ENCODE measurements around the gene LPAR2.
A peak's percentile ranks its signal among the peaks of the same experiment; 100 is the strongest.

The LPAR2 gene

DNA sequence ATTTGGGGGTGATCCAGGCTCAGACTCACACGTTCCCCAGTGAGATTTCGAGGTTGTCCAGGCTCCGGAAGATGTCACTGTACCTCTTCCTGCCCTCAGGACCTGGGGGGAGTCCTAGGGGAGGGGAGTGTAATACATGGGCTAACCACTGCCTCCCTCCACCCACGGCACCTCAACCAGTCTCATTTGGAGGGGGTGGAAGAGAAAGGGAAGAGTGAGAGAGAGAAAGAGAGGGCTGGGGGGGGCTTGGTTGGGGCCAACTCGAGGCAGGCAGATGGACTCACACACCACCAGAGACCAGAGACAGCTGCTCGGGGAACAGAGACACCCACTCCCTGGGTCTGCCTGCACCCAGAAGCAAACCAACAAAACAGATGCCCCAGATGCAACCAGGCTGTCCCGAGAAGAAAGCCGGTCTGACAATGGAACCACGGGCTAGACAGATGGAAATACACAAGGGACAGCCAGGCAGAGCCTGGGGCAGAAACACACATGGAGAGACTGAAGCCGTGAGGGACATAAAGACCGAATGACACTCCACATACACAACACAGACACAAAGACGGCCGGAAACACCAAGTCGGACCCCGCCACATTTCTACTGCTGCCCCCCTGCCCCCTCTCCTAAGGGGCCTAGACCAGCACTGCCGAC lies 14.6 kb upstream of the LPAR2 start:
- Histone ChIP-seq H2AFZ (ENCODE audit: low read depth, low read length, severe bottlenecking) (no peak overlapping the region), H3K36me3 (ENCODE audit: low read length) (no peaks in the 10 kb centered on the region)

DNA sequence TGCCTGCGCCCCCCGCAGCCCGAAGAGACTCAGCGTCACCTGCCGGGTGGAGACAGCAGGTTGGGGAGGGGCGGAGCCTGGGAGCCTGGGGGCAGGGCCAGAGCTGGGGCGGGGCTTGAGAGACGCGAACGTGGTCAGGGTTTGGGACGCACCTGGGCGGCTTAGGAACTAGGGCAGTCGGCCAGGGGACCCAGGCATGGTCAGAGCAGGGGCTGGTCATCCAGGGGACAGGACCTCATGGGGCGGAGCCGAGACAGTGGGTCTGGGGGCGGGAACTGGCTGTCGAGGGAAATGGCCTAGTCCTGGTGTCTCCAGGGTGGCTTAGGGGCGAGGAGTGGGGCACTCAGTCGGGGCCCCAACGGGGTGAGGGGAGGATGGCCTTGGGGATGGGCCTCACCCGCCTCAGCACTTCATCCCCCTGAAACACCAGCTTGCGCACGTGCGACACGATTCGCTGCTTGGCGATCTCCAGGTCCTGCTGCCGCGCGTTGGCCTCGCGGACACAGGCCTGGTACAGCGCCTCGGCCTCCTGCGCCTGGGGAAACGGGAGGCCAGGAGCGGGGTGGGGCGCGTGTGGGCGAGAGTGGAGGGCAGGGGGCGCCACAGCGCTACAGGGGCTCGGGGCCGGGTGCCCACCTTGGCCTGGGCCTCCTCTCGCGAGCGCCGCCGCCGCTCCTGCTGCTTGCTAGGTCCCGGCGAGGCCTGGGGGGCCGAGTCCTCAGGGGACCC lies 9.7 kb upstream of the LPAR2 start:
- H3K36me3 ChIP-seq (ENCODE audit: low read length), result 0 out of 2 replicates have a peak, but pooled peaks cover 3% of the 10 kb centered on the region
- no peak overlapping the region for H3K27ac ChIP-seq (ENCODE audit: low read depth, low read length)
- TF ChIP-seq, protein P1, sequence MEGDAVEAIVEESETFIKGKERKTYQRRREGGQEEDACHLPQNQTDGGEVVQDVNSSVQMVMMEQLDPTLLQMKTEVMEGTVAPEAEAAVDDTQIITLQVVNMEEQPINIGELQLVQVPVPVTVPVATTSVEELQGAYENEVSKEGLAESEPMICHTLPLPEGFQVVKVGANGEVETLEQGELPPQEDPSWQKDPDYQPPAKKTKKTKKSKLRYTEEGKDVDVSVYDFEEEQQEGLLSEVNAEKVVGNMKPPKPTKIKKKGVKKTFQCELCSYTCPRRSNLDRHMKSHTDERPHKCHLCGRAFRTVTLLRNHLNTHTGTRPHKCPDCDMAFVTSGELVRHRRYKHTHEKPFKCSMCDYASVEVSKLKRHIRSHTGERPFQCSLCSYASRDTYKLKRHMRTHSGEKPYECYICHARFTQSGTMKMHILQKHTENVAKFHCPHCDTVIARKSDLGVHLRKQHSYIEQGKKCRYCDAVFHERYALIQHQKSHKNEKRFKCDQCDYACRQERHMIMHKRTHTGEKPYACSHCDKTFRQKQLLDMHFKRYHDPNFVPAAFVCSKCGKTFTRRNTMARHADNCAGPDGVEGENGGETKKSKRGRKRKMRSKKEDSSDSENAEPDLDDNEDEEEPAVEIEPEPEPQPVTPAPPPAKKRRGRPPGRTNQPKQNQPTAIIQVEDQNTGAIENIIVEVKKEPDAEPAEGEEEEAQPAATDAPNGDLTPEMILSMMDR (IDR thresholded peaks at IDR 0.05; ENCODE audit: insufficient read depth, low read length, poor library complexity, severe bottlenecking), result no peak
- TF ChIP-seq EZH2phosphoT487 (conservative IDR thresholded peaks at IDR 0.05; ENCODE audit: low read length), result no peak
- H3K9me2 ChIP-seq (replicated peaks; ENCODE audit: insufficient read depth, low read length), result no peaks in the 10 kb centered on the region
- H2AFZ ChIP-seq (ENCODE audit: low read depth, low read length, severe bottlenecking), result no peak overlapping the region
- no peak overlapping the region for H3K9ac ChIP-seq (ENCODE audit: low read length)
- H3K4me3 ChIP-seq (ENCODE audit: insufficient read depth, low read length, poor library complexity, severe bottlenecking), result no peak overlapping the region
- no peaks in the 10 kb centered on the region for H4K20me1 ChIP-seq (ENCODE audit: low read depth, low read length)
- no peaks in the 10 kb centered on the region for H3K9me3 ChIP-seq (ENCODE audit: insufficient read depth, low read length)
- H3K79me2 ChIP-seq (ENCODE audit: insufficient read depth, low read length), result peaks cover 14% of the 10 kb centered on the region
- no peaks in the 10 kb centered on the region for H3F3A ChIP-seq (ENCODE audit: insufficient read depth)
- no peaks in the 10 kb centered on the region for H3K27me3 ChIP-seq (ENCODE audit: low read length)
- no peak overlapping the region for H3K4me2 ChIP-seq (ENCODE audit: low read depth, low read length, poor library complexity, severe bottlenecking)

More for the DNA sequence above, 14.6 kb upstream of the LPAR2 start:
- no peaks in the 10 kb centered on the region for H3K27me3 ChIP-seq (ENCODE audit: low read length)
- TF ChIP-seq, protein P1 (IDR thresholded peaks at IDR 0.05; ENCODE audit: insufficient read depth, low read length, poor library complexity, severe bottlenecking), result no peak
- TF ChIP-seq EZH2phosphoT487 (conservative IDR thresholded peaks at IDR 0.05; ENCODE audit: low read length), result no peak
- peak overlapping the region; percentile 91 for H3K4me3 ChIP-seq (ENCODE audit: insufficient read depth, low read length, poor library complexity, severe bottlenecking)
- H3F3A ChIP-seq (ENCODE audit: insufficient read depth), result peaks cover 8% of the 10 kb centered on the region
- peaks cover 22% of the 10 kb centered on the region for H3K79me2 ChIP-seq (ENCODE audit: insufficient read depth, low read length)
- no peaks in the 10 kb centered on the region for H4K20me1 ChIP-seq (ENCODE audit: low read depth, low read length)
- no peaks in the 10 kb centered on the region for H3K9me2 ChIP-seq (replicated peaks; ENCODE audit: insufficient read depth, low read length)
- H3K9ac ChIP-seq (ENCODE audit: low read length), result peak overlapping the region; percentile 98
- H3K9me3 ChIP-seq (ENCODE audit: insufficient read depth, low read length), result no peaks in the 10 kb centered on the region
- peak overlapping the region; percentile 88 for H3K27ac ChIP-seq (ENCODE audit: low read depth, low read length)
- H3K4me2 ChIP-seq (ENCODE audit: low read depth, low read length, poor library complexity, severe bottlenecking), result peak overlapping the region; percentile 67

DNA sequence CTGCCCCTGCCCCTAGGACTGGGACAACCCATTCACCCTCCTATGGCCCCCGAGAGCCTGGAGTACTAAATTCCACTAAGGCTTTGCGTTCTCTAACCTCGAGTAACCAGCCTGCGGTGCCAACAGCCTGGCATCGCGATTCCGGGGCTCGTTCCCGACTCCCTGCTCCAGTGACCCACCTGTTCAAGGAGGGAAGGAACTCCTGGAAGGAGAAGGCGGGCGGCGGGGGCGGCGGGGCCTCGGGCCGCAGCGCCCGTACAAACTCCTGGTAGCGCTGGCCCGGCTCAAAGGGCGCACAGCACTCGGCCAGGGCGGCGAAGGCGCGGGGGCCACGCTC lies 9.1 kb upstream of the LPAR2 start:
- Histone ChIP-seq H3K9me3 (ENCODE audit: insufficient read depth, low read length) (no peaks in the 10 kb centered on the region), H4K20me1 (ENCODE audit: low read depth, low read length) (no peaks in the 10 kb centered on the region), H3K9me2 (replicated peaks; ENCODE audit: insufficient read depth, low read length) (no peaks in the 10 kb centered on the region), H3K4me2 (ENCODE audit: low read depth, low read length, poor library complexity, severe bottlenecking) (no peak overlapping the region), H2AFZ (ENCODE audit: low read depth, low read length, severe bottlenecking) (no peak overlapping the region), H3K27me3 (ENCODE audit: low read length) (no peaks in the 10 kb centered on the region), H3K79me2 (ENCODE audit: insufficient read depth, low read length) (peaks cover 9% of the 10 kb centered on the region), H3K4me3 (ENCODE audit: insufficient read depth, low read length, poor library complexity, severe bottlenecking) (no peak overlapping the region), H3F3A (ENCODE audit: insufficient read depth) (no peaks in the 10 kb centered on the region), H3K36me3 (ENCODE audit: low read length) (0 out of 2 replicates have a peak, but pooled peaks cover 3% of the 10 kb centered on the region), H3K9ac (ENCODE audit: low read length) (no peak overlapping the region), H3K27ac (ENCODE audit: low read depth, low read length) (no peak overlapping the region)
- no peak for TF ChIP-seq EZH2phosphoT487 (conservative IDR thresholded peaks at IDR 0.05; ENCODE audit: low read length)
- TF ChIP-seq, protein P1 (IDR thresholded peaks at IDR 0.05; ENCODE audit: insufficient read depth, low read length, poor library complexity, severe bottlenecking), result no peak
